SK-N-SH (cell line): ENCODE data around the gene NKG7. TPM values are rescaled to one million over a fixed set of nuclear protein-coding genes. Genes with fewer than 3 reads are reported as not detected.

Experiments used
- CTCF ChIA-PET: fragments of 300-600, 350-600 bp; formaldehyde crosslinking; extraction: SDS; loops from one replicate; lab custom pipeline; 2021; lab: Yijun Ruan, JAX
- POLR2A ChIA-PET: fragments of 350-600 bp; sonication (Branson Sonifier 250); formaldehyde crosslinking; extraction: SDS; loops from one replicate; lab custom pipeline; 2020; ENCODE audit warnings: antibody characterized with exemption, inconsistent platforms; lab: Yijun Ruan, JAX
- DNase-seq: peaks from one replicate; pipeline ENCODE4 v3.0.0; 2012
- H2AFZ ChIP-seq: fragments of 200-600 bp; sonication (generic); 2 replicates; pipeline ENCODE4 v1.8.1; 2016; ENCODE audit warnings: antibody characterized with exemption, mild to moderate bottlenecking, low read depth
- H3F3A ChIP-seq: fragments of 200-600 bp; sonication (generic); replicated peaks from 2 replicates; pipeline ENCODE3; 2016; ENCODE audit warnings: antibody characterized with exemption, mild to moderate bottlenecking; ENCODE audit not compliant: insufficient read depth
- H3K27ac ChIP-seq, 2 experiments: fragments of 200-500 bp in 1 of 2; fragments of 200-600 bp in 1 of 2; sonication (Bioruptor generic) in 1 of 2; sonication (generic), shearing (Covaris generic) in 1 of 2; 2 replicates each; pipeline versions ENCODE4 v1.5.1 to v1.6.1; 2014 to 2016; ENCODE audit warnings: low read depth in 2 of 2, inconsistent platforms in 1 of 2, low read length in 1 of 2, mild to moderate bottlenecking in 1 of 2, mixed read lengths in 1 of 2
- H3K27me3 ChIP-seq: fragments of 200-600 bp; sonication (generic), shearing (Covaris generic); 2 replicates; pipeline ENCODE4 v1.6.1; 2016; ENCODE audit warnings: mixed run types; ENCODE audit not compliant: insufficient read depth
- H3K36me3 ChIP-seq, 2 experiments: fragments of 200-500 bp in 1 of 2; fragments of 200-600 bp in 1 of 2; sonication (Bioruptor generic) in 1 of 2; sonication (generic) in 1 of 2; replicated peaks in 1 of 2; 2 replicates each; pipeline versions ENCODE3 to v1.5.1; 2014 to 2016; ENCODE audit warnings: low read length in 1 of 2, mild to moderate bottlenecking in 1 of 2; ENCODE audit not compliant: insufficient read depth in 2 of 2, control insufficient read depth in 1 of 2
- H3K4me1 ChIP-seq, 2 experiments: fragments of 200-500 bp in 1 of 2; fragments of 200-600 bp in 1 of 2; sonication (Bioruptor generic) in 1 of 2; sonication (generic), shearing (Covaris generic) in 1 of 2; 2 replicates each; pipeline versions ENCODE4 v1.5.1 to v1.6.1; 2014 to 2016; ENCODE audit warnings: low read depth in 1 of 2, low read length in 1 of 2, mixed run types in 1 of 2; ENCODE audit not compliant: insufficient read depth in 2 of 2, control insufficient read depth in 1 of 2
- H3K4me2 ChIP-seq: fragments of 200-600 bp; sonication (generic), shearing (Covaris generic); 2 replicates; pipeline ENCODE4 v1.6.1; 2017; ENCODE audit warnings: mixed run types
- H3K4me3 ChIP-seq, 2 experiments: fragments of 200-500 bp in 1 of 2; fragments of 200-600 bp in 1 of 2; sonication (Bioruptor generic) in 1 of 2; sonication (generic), shearing (Covaris generic) in 1 of 2; 2 replicates each; pipeline versions ENCODE4 v1.5.1 to v1.8.1; 2014 to 2016; ENCODE audit warnings: low read depth in 2 of 2, inconsistent platforms in 1 of 2, low read length in 1 of 2, mild to moderate bottlenecking in 1 of 2, mixed read lengths in 1 of 2, moderate library complexity in 1 of 2
- H3K79me2 ChIP-seq: fragments of 200-600 bp; sonication (generic); 2 replicates; pipeline ENCODE4 v1.8.1; 2017; ENCODE audit warnings: mild to moderate bottlenecking; ENCODE audit not compliant: insufficient read depth
- H3K9ac ChIP-seq: fragments of 200-600 bp; sonication (generic); 2 replicates; pipeline ENCODE4 v1.6.1; 2017; ENCODE audit warnings: mixed run types
- H3K9me2 ChIP-seq: fragments of 200-600 bp; sonication (generic); 2 replicates; pipeline ENCODE4 v1.6.1; 2017; ENCODE audit warnings: mixed run types
- H3K9me3 ChIP-seq: fragments of 200-600 bp; sonication (generic); 2 replicates; pipeline ENCODE4 v1.6.1; 2017; ENCODE audit warnings: mixed run types, mild to moderate bottlenecking, moderate library complexity
- H4K20me1 ChIP-seq: fragments of 200-600 bp; sonication (generic); 2 replicates; pipeline ENCODE4 v1.6.1; 2017; ENCODE audit warnings: mild to moderate bottlenecking, mixed run types; ENCODE audit not compliant: insufficient read depth
- CHD2 ChIP-seq: fragments of 150-350 bp; IDR thresholded peaks from 2 replicates; pipeline ENCODE4 v1.6.1; 2018; ENCODE audit warnings: low read length; ENCODE audit not compliant: partially characterized antibody
- ELF1 ChIP-seq: IDR thresholded peaks from 2 replicates; pipeline ENCODE4 v1.4.0; 2012
- EZH2phosphoT487 ChIP-seq: fragments of 200-600 bp; sonication (generic); IDR thresholded peaks from 2 replicates; pipeline ENCODE4 v1.6.1; 2017; ENCODE audit warnings: low read depth, mixed run types, mild to moderate bottlenecking, antibody characterized with exemption, moderate library complexity, borderline replicate concordance
- FOXM1 ChIP-seq: IDR thresholded peaks from 2 replicates; pipeline ENCODE4 v1.4.0; 2012; ENCODE audit warnings: low read depth, mild to moderate bottlenecking
- GATA2 ChIP-seq: sonication (generic); formaldehyde crosslinking; IDR thresholded peaks from 2 replicates; pipeline ENCODE4 v1.5.0; 2020; ENCODE audit warnings: mild to moderate bottlenecking, missing genetic modification reagents
- JUND ChIP-seq: IDR thresholded peaks from 2 replicates; pipeline ENCODE4 v1.4.0; 2012
- MXI1 ChIP-seq: IDR thresholded peaks from 2 replicates; pipeline ENCODE4 v1.6.1; 2012; ENCODE audit warnings: mild to moderate bottlenecking, low read depth, low read length, improper control_type of control experiment
- NRF1 ChIP-seq: IDR thresholded peaks from 2 replicates; pipeline ENCODE4 v1.6.1; 2012; ENCODE audit warnings: low read depth, mild to moderate bottlenecking, low read length
- POLR2AphosphoS5 ChIP-seq: IDR thresholded peaks from 2 replicates; pipeline ENCODE4 v1.6.1; 2012; ENCODE audit warnings: low read depth, low read length
- RAD21 ChIP-seq: IDR thresholded peaks from 2 replicates; pipeline ENCODE4 v1.6.1; 2012; ENCODE audit warnings: mild to moderate bottlenecking, low read length
- RFX5 ChIP-seq: IDR thresholded peaks from 2 replicates; pipeline ENCODE4 v1.6.1; 2012; ENCODE audit warnings: mild to moderate bottlenecking, improper control_type of control experiment, low read length
- TAF1 ChIP-seq: IDR thresholded peaks from 2 replicates; pipeline ENCODE4 v1.6.1; 2012; ENCODE audit warnings: low read depth, mild to moderate bottlenecking, low read length, moderate library complexity, borderline replicate concordance
- TCF12 ChIP-seq: IDR thresholded peaks from 2 replicates; pipeline ENCODE4 v1.4.0; 2012
- WGBS: methylation state at CpG from one replicate; pipeline ENCODE4 v1.1.6; 2017; ENCODE audit warnings: low lambda C conversion rate; 5-methylcytosine and 5-hydroxymethylcytosine counted together
- polyA plus RNA-seq, 3 experiments: library from polyadenylated mRNA; depleted of rRNA; stranded (reverse); fragments of >200 nt; gene quantifications; 2 replicates each; pipeline ENCODE4 v1.2.3, GENCODE V29; 2012
- TF ChIP-seq, protein P1 (sequence below): fragments of 200-600 bp; sonication (generic); IDR thresholded peaks from 2 replicates; pipeline ENCODE4 v1.6.1; 2017; ENCODE audit warnings: antibody characterized with exemption, mild to moderate bottlenecking, moderate library complexity
- TF ChIP-seq, protein P2 (sequence below): IDR thresholded peaks from 2 replicates; pipeline ENCODE4 v1.4.0; 2012; ENCODE audit warnings: low read depth, borderline replicate concordance
- TF ChIP-seq, protein P3 (sequence below): IDR thresholded peaks from 2 replicates; pipeline ENCODE4 v1.4.0; 2012; ENCODE audit warnings: low read depth, borderline replicate concordance

The NKG7 gene
- polyA plus RNA-seq, 1 of the 3 experiments (the other 2 are of a cell fraction): not detected

DNA sequence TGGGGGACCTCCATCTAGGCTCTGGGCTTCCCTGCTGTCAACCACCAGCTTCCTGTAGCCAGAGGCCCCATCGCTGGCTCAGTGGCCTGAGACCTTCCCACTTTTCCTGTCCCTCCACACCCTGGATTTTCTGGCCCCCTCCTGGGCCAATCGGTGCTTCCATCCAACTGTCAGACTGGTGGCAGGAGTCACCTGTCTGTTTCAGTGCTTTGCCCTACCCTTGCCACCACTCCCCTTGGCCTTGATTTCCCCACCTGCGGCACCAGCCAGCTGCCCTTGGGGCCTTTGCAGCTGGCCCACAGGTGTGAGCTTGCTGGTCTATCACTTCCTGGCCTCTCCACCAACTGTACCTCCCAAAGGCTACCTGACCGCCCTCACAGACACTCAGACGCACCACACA, 43.0 kb downstream of the NKG7 start (continued):
- TF ChIP-seq, protein P1, sequence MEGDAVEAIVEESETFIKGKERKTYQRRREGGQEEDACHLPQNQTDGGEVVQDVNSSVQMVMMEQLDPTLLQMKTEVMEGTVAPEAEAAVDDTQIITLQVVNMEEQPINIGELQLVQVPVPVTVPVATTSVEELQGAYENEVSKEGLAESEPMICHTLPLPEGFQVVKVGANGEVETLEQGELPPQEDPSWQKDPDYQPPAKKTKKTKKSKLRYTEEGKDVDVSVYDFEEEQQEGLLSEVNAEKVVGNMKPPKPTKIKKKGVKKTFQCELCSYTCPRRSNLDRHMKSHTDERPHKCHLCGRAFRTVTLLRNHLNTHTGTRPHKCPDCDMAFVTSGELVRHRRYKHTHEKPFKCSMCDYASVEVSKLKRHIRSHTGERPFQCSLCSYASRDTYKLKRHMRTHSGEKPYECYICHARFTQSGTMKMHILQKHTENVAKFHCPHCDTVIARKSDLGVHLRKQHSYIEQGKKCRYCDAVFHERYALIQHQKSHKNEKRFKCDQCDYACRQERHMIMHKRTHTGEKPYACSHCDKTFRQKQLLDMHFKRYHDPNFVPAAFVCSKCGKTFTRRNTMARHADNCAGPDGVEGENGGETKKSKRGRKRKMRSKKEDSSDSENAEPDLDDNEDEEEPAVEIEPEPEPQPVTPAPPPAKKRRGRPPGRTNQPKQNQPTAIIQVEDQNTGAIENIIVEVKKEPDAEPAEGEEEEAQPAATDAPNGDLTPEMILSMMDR: no peak
- TF ChIP-seq, protein P2, sequence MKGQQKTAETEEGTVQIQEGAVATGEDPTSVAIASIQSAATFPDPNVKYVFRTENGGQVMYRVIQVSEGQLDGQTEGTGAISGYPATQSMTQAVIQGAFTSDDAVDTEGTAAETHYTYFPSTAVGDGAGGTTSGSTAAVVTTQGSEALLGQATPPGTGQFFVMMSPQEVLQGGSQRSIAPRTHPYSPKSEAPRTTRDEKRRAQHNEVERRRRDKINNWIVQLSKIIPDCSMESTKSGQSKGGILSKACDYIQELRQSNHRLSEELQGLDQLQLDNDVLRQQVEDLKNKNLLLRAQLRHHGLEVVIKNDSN: no peak
- TF ChIP-seq MXI1 (no peak), FOXM1 (no peak), GATA2 (CRISPR knock-in tag) (no peak), TAF1 (no peak), POLR2AphosphoS5 (no peak), RFX5 (no peak), CHD2 (no peak), ELF1 (no peak)

DNA sequence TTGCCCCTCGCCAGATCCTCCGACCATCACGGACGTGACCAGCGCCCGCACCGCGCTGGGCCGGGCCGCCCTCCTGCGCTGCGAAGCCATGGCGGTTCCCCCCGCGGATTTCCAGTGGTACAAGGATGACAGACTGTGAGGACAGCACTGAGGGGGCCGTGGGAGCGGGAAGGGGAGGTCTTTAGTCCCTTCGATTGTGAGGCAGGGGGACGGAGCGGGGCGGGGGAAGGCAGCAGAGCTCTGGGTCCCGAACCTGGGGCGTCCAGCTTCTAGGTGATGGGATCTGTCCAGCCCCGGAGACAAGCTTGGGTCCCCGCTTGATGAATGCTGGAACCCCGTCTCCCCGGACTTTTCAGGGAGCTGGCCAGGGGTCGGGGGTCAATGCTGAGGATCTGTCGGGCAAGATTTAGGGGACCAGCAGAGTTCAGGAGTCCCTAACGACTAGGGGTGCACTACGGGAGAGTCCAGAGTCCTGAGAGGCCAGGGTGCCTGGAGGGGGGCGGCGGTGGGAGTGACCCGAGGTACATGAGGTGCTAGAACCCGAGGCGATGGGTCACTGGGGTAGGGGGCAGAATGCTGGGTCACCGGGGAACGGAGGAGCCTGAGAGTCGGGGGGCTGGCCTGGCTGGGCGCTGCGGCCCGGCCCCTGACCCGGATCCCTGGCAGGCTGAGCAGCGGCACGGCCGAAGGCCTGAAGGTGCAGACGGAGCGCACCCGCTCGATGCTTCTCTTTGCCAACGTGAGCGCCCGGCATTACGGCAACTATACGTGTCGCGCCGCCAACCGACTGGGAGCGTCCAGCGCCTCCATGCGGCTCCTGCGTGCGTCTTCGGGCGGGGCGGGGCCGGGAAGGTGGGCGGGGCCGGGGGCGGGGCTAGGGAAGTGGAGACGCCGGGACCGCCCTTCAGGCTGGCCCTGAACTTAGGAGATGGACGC, 45.1 kb downstream of the NKG7 start:
- Histone ChIP-seq H3F3A (no peaks in the 10 kb centered on the region), H2AFZ (no peak overlapping the region), H3K9me2 (no peaks in the 10 kb centered on the region), H3K4me2 (no peak overlapping the region), H3K36me3 (no peaks in the 10 kb centered on the region), H3K79me2 (no peaks in the 10 kb centered on the region), H4K20me1 (no peaks in the 10 kb centered on the region), H3K9ac (no peak overlapping the region), H3K4me3 (no peak overlapping the region), H3K9me3 (no peaks in the 10 kb centered on the region), H3K4me1 (no peaks in the 10 kb centered on the region), H3K27ac (no peak overlapping the region), H3K27me3 (no peaks in the 10 kb centered on the region)
- CTCF ChIA-PET: interaction anchor here (0.6 kb wide), 1 partner anchor 80 kb away, joined by 3 read pairs; no protein-coding TSS in a partner anchor
- POLR2A ChIA-PET: no interaction called here
- no peak for DNase-seq
- 77% methylated on average over 50 of the region's 75 CpGs for WGBS
- TF ChIP-seq TAF1 (no peak), TCF12 (no peak), JUND (no peak), POLR2AphosphoS5 (no peak), EZH2phosphoT487 (no peak), RAD21 (no peak), NRF1 (no peak)
- TF ChIP-seq, protein P3, sequence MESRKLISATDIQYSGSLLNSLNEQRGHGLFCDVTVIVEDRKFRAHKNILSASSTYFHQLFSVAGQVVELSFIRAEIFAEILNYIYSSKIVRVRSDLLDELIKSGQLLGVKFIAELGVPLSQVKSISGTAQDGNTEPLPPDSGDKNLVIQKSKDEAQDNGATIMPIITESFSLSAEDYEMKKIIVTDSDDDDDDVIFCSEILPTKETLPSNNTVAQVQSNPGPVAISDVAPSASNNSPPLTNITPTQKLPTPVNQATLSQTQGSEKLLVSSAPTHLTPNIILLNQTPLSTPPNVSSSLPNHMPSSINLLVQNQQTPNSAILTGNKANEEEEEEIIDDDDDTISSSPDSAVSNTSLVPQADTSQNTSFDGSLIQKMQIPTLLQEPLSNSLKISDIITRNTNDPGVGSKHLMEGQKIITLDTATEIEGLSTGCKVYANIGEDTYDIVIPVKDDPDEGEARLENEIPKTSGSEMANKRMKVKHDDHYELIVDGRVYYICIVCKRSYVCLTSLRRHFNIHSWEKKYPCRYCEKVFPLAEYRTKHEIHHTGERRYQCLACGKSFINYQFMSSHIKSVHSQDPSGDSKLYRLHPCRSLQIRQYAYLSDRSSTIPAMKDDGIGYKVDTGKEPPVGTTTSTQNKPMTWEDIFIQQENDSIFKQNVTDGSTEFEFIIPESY: no peak
- TF ChIP-seq, protein P1: no peak
